GM12801 (cell line): ENCODE measurements around the gene KIRREL2.

Experiments used
- CTCF ChIP-seq: IDR thresholded peaks from one replicate; pipeline ENCODE4 v1.5.1; 2011; ENCODE audit warnings: control low read depth; ENCODE audit not compliant: insufficient read length; ENCODE audit errors: extremely low read depth

Gene KIRREL2

GRCh38 chr19:35863018-35863417 is 6.3 kb downstream of the KIRREL2 start:
- no peak for TF ChIP-seq CTCF

GRCh38 chr19:35868172-35868822 is 11.6 kb downstream of the KIRREL2 start, which contains the start of gene APLP1:
Gene APLP1 (plus strand): TSS chr19:35868574. CDS start chr19:35868637, 63 bp downstream.
- no peak for TF ChIP-seq CTCF

GRCh38 chr19:35868823-35869326 is 12.2 kb downstream of the KIRREL2 start:
- no peak for TF ChIP-seq CTCF

- TF ChIP-seq CTCF: no peak
These were observed 12.8 kb downstream of the KIRREL2 start for GRCh38 chr19:35869327-35870123.

- no peak for TF ChIP-seq CTCF
These were observed 14.1 kb downstream of the KIRREL2 start for GRCh38 chr19:35870798-35871197.

- no peak for TF ChIP-seq CTCF
These were observed 14.9 kb downstream of the KIRREL2 start for GRCh38 chr19:35871611-35872010.

- no peak for TF ChIP-seq CTCF
These were observed 15.5 kb downstream of the KIRREL2 start for GRCh38 chr19:35872180-35872579.
